GM18508 (cell line): Measurements from ENCODE around the gene DND1.
"Not testable (repeated sequence)": the region's sequence is repeated elsewhere in the genome, so short reads cannot be mapped to it uniquely, and the experiment has no call there.

Experiments used
- ATAC-seq: cut with Tn5 transposase; IDR thresholded peaks from one replicate; pipeline ENCODE4 v1.9.1; 2021; ENCODE audit warnings: moderate number of reproducible peaks; ENCODE audit not compliant: insufficient read depth, unreplicated experiment

DND1 gene

GRCh38 chr5:140632366-140633020, 40.9 kb downstream of the DND1 start:
- no peak for ATAC-seq

GRCh38 chr5:140631831-140632365, 41.5 kb downstream of the DND1 start:
- no peak for ATAC-seq

- ATAC-seq = no peak
These were observed 42.3 kb downstream of the DND1 start for GRCh38 chr5:140631036-140631417.

- no peak for ATAC-seq
These were observed 42.9 kb downstream of the DND1 start for GRCh38 chr5:140630292-140631035.

- no peak for ATAC-seq
These were observed 44.7 kb downstream of the DND1 start for GRCh38 chr5:140628711-140629110.

- ATAC-seq = no peak
These were observed 45.4 kb downstream of the DND1 start for GRCh38 chr5:140627972-140628371.

GRCh38 chr5:140624886-140625285, 48.5 kb downstream of the DND1 start:
- not testable (repeated sequence) for ATAC-seq

GRCh38 chr5:140623061-140623460, 50.3 kb downstream of the DND1 start:
- not testable (repeated sequence) for ATAC-seq

- ATAC-seq = no peak
These were observed 51.1 kb downstream of the DND1 start for GRCh38 chr5:140622301-140622700.
